ENCODE data around the gene SULT2B1. TPM values are rescaled to one million over a fixed set of nuclear protein-coding genes. Genes with fewer than 3 reads are reported as not detected.

SULT2B1 gene
- total and polyA plus RNA-seq, 8 donors: 2.1 to 6.3 (median 2.9) TPM

DNA sequence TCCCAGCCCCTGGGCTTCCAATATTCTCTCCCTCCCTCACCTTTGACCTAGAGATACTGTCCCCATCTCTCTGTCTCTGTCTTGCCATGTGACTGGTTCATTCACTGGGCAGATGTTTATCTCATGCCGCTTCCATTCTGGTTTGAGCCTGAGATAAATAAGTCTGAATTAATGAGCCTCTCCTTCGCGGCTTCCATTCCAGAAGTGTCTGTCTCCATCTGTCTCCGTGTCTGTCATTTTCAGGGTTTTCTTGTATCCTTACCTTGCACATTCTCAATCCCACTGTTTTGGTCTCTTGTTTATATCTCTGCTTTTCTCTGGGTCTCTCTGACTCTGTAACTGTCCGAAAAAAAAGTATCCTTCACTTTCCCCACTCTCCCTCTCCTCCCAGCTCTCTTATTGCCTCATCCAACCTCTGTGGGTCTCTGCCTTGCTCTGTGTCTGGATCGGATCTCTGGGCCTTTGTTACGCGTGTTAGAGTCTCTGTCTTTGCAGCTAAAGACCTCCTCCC is 71.6 kb downstream of the SULT2B1 start:
- peak overlapping the region; percentile 69 to 80 for H3K27ac ChIP-seq
- H3K4me1 ChIP-seq: peaks cover 4 to 54% of the 10 kb centered on the region in 2 donors
- no peaks in the 10 kb centered on the region for H3K27me3 ChIP-seq
- no peaks in the 10 kb centered on the region for H3K9me3 ChIP-seq
- intact Hi-C loops (cut with DNase I): no loop called here
- DNase-seq (no peak), ATAC-seq (no peak)
- peak overlapping the region in 1 of 2 donors; percentile 49 for H3K4me3 ChIP-seq
- TF ChIP-seq, protein P1, sequence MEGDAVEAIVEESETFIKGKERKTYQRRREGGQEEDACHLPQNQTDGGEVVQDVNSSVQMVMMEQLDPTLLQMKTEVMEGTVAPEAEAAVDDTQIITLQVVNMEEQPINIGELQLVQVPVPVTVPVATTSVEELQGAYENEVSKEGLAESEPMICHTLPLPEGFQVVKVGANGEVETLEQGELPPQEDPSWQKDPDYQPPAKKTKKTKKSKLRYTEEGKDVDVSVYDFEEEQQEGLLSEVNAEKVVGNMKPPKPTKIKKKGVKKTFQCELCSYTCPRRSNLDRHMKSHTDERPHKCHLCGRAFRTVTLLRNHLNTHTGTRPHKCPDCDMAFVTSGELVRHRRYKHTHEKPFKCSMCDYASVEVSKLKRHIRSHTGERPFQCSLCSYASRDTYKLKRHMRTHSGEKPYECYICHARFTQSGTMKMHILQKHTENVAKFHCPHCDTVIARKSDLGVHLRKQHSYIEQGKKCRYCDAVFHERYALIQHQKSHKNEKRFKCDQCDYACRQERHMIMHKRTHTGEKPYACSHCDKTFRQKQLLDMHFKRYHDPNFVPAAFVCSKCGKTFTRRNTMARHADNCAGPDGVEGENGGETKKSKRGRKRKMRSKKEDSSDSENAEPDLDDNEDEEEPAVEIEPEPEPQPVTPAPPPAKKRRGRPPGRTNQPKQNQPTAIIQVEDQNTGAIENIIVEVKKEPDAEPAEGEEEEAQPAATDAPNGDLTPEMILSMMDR (IDR thresholded peaks at IDR 0.05): no peak
- peaks cover 0 to 31% of the 10 kb centered on the region in 2 donors for H3K36me3 ChIP-seq

DNA sequence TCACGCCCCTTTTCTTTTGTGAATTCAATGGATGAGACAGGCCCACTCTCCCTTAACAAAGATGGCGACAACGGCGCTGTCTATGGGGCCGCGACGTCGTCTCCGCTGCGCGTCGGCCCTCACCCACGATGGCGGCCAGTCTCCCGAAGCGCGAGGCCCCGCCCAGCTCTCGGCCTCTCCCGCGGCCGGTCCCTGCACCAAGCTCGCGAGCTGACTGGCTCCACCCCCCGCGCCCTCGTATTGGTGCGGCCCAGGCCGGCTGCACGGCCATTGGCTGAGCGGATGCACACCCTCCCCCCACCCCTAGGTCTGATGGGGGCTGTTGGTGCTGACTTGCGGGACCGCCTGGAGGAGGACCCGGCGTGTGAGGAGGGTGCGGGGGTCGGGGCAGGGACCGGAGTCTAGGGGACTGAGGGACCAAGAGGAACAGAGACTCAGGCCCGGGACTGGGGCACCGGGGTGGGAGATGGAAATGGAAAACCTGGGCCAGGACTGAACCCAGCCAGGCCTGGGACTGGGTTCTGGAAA is 72.2 kb downstream of the SULT2B1 start:
- intact Hi-C loops (cut with DNase I): no loop called here
- H3K27me3 ChIP-seq: no peaks in the 10 kb centered on the region
- peak overlapping the region; percentile 27 to 49 for H3K4me3 ChIP-seq
- TF ChIP-seq, protein P1 (IDR thresholded peaks at IDR 0.05): no peak
- ATAC-seq (peak; percentile 86), DNase-seq (peak; percentile 95 to 99 (median 98))
- no peaks in the 10 kb centered on the region for H3K9me3 ChIP-seq
- peaks cover 4 to 54% of the 10 kb centered on the region in 2 donors for H3K4me1 ChIP-seq
- H3K36me3 ChIP-seq: peaks cover 0 to 35% of the 10 kb centered on the region in 2 donors
- H3K27ac ChIP-seq: peak overlapping the region; percentile 69 to 80

DNA sequence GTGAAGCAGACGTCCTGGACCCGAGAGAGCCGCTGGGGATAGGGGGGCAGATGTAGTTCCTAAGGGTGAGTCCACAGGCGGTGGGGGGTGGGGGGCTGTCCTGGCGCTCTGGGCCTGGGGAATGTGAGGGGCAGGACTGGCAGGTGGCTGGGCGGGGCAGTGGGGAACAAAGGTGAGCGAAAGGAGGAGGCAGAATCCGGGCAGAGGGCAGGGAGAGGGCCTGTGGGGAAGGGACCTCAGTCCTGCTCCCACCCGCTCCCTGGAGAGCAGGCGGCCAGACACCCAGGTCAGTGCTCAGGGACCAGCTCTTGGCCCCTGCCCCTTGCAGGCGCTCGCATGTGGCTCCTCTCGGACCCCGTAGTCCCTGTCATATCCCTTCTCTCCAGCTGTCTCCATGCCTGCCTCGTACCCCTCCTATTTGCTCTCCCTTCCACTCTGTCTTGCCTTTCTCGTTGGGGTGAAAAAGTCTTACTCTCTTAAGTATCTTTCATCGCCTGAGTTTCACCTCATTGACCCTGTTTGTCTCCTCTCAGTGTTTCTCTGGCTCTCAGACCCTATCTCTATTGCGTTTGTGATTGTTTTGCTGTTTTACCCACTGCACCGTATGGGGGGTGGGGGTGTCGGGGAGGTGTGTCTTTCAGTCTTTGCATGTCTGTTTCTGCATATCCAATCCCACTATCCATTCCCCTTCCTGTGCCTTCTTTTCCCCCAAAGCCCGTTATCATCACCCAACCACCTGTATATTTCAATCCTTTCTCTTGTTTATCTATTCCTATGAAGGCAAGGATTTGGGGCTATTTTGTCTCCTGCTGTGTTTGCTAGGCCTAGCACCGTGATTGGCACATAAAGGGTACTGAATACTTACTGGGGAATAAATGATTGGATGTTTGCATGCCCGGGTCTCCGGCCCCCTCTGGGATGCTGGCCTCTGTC is 73.1 kb downstream of the SULT2B1 start:
- H3K9me3 ChIP-seq: no peaks in the 10 kb centered on the region
- ATAC-seq: no peak
- no peak for DNase-seq
- H3K27ac ChIP-seq: peak overlapping the region in 1 of 2 donors; percentile 69
- H3K4me1 ChIP-seq: peaks cover 1 to 56% of the 10 kb centered on the region in 2 donors
- intact Hi-C loops (cut with DNase I): no loop called here
- no peaks in the 10 kb centered on the region for H3K27me3 ChIP-seq
- peaks cover 0 to 44% of the 10 kb centered on the region in 2 donors for H3K36me3 ChIP-seq
- TF ChIP-seq, protein P1 (IDR thresholded peaks at IDR 0.05): no peak
- H3K4me3 ChIP-seq: peak overlapping the region in 1 of 2 donors; percentile 49

DNA sequence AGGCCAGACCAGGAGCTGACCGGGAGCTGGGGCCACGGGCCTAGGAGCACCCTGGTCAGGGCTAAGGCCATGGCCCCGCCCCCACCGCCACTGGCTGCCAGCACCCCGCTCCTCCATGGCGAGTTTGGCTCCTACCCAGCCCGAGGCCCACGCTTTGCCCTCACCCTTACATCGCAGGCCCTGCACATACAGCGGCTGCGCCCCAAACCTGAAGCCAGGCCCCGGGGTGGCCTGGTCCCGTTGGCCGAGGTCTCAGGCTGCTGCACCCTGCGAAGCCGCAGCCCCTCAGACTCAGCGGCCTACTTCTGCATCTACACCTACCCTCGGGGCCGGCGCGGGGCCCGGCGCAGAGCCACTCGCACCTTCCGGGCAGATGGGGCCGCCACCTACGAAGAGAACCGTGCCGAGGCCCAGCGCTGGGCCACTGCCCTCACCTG is 73.9 kb downstream of the SULT2B1 start:
- Histone ChIP-seq H3K36me3 (peaks cover 0 to 47% of the 10 kb centered on the region in 2 donors), H3K4me3 (no peak overlapping the region), H3K9me3 (no peaks in the 10 kb centered on the region), H3K4me1 (peaks cover 4 to 56% of the 10 kb centered on the region in 2 donors), H3K27me3 (no peaks in the 10 kb centered on the region), H3K27ac (no peak overlapping the region)
- DNase-seq (peak in 1 of 4 donors; percentile 79), ATAC-seq (no peak)
- intact Hi-C loops (cut with DNase I): no loop called here
- TF ChIP-seq, protein P1 (IDR thresholded peaks at IDR 0.05): no peak

Measured in left lung (tissue), 10 donors.